Left forelimb (tissue), 1 donor: ENCODE measurements around the gene SV2C.
"Not testable (repeated sequence)": the region's sequence is repeated elsewhere in the genome, so short reads cannot be mapped to it uniquely, and the experiment has no call there.

Experiments used
- DNase-seq: peaks from one replicate; pipeline ENCODE4 v3.0.0-alpha.2; 2018; ENCODE audit warnings: low spot score

The SV2C gene, protein sequence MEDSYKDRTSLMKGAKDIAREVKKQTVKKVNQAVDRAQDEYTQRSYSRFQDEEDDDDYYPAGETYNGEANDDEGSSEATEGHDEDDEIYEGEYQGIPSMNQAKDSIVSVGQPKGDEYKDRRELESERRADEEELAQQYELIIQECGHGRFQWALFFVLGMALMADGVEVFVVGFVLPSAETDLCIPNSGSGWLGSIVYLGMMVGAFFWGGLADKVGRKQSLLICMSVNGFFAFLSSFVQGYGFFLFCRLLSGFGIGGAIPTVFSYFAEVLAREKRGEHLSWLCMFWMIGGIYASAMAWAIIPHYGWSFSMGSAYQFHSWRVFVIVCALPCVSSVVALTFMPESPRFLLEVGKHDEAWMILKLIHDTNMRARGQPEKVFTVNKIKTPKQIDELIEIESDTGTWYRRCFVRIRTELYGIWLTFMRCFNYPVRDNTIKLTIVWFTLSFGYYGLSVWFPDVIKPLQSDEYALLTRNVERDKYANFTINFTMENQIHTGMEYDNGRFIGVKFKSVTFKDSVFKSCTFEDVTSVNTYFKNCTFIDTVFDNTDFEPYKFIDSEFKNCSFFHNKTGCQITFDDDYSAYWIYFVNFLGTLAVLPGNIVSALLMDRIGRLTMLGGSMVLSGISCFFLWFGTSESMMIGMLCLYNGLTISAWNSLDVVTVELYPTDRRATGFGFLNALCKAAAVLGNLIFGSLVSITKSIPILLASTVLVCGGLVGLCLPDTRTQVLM

GRCh38 chr5:76082772-76083554 lies at the start of gene SV2C:
TSS of gene SV2C (plus strand) at chr5:76083383. CDS start at chr5:76131751, 48,368 bp downstream.
- DNase-seq, result no peak

DNA sequence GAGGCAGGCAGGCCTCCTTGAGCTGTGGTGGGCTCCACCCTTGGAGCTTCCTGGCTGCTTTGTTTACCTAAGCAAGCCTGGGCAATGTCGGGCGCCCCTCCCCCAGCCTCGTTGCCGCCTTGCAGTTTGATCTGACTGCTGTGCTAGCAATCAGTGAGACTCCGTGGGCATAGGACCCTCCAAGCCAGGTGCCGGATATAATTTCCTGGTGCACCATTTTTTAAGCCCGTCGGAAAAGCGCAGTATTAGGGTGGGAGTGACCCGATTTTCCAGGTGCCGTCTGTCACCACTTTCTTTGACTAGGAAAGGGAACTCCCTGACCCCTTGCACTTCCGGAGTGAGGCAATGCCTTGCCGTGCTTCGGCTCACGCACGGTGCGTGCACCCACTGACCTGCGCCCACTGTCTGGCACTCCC lies 45.4 kb upstream of the SV2C start:
- not testable (repeated sequence) for DNase-seq

DNA sequence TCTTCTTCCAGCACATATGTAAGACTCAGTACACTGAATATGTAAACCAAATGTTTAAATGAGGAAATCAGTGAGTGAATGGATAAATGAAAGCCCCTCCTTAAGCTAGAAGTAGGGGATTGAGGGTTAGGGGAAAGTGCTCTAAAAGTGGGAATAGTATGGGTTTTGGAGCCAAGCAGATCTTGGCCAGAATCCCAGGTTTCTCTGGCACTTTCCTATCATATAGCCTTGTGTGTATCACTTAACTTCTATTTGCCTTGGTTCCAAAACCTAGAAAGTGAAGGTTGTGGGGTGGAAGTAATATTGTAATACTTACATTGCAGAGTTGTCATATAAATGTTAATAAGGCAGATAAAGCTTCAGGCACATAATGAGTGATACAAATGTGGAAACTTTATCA lies 45.0 kb upstream of the SV2C start:
- DNase-seq, result no peak

GRCh38 chr5:76040806-76041205 lies 42.4 kb upstream of the SV2C start:
- DNase-seq, result no peak

GRCh38 chr5:76041863-76042262 lies 41.3 kb upstream of the SV2C start:
- DNase-seq, result no peak

DNA sequence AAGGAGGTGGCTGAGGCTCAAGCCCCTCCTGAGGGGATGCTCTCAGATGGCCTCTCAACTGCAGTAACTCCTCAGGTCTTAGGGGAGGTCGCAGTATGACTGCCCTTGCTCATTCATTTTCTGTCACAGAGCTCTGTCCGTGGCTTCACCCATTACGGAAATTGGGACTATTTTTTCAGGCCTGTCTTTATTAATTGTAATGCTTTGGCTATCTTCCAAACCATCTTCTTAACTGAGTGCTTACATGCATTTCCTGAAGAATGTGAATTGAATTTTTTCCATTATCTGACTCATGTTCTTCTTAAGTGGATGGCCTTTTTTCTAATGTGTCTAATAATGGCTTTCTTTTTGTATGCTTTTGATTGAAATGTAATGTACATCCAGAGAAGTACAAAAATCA lies 36.4 kb upstream of the SV2C start:
- DNase-seq, result no peak

GRCh38 chr5:76050134-76050533 lies 33.0 kb upstream of the SV2C start:
- DNase-seq, result no peak

GRCh38 chr5:76062502-76063041 lies 20.6 kb upstream of the SV2C start:
- DNase-seq, result no peak

- no peak for DNase-seq
Measured at GRCh38 chr5:76065258-76065657, 17.9 kb upstream of the SV2C start.

DNA sequence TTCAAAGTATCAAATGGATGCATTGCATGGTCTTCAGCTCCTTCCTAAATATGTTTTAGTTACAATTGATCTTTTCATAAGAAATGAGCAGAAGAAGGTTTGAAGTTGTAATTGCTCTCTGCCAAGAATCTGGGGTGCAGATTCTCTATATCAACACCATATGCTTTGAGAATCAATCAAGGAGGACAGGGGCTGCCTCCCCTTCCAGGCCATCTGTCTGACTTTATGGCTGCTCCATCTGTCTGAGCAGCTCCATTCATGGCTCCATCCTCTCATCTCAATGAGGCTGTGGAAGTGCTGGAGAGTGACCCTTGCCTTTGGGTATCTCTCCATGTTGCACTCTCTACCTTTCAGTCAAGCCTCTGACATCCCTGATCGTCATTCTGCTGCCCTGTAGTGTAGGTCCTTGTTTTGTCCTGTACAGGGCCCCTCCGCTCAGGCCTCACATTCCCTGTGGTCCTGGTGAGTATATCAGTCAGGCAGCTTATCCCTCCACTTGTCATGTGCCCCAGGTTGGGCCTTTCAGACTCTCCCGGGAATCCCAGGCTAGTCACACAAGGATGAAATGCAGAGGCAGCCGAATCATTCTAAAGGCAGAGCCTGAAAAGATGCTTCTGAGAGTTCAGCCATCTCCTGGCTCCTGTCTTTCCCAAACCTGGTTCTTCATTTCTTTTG lies 14.0 kb upstream of the SV2C start:
- no peak for DNase-seq

- DNase-seq, result no peak
Measured at GRCh38 chr5:76074487-76075065, 8.6 kb upstream of the SV2C start.

DNA sequence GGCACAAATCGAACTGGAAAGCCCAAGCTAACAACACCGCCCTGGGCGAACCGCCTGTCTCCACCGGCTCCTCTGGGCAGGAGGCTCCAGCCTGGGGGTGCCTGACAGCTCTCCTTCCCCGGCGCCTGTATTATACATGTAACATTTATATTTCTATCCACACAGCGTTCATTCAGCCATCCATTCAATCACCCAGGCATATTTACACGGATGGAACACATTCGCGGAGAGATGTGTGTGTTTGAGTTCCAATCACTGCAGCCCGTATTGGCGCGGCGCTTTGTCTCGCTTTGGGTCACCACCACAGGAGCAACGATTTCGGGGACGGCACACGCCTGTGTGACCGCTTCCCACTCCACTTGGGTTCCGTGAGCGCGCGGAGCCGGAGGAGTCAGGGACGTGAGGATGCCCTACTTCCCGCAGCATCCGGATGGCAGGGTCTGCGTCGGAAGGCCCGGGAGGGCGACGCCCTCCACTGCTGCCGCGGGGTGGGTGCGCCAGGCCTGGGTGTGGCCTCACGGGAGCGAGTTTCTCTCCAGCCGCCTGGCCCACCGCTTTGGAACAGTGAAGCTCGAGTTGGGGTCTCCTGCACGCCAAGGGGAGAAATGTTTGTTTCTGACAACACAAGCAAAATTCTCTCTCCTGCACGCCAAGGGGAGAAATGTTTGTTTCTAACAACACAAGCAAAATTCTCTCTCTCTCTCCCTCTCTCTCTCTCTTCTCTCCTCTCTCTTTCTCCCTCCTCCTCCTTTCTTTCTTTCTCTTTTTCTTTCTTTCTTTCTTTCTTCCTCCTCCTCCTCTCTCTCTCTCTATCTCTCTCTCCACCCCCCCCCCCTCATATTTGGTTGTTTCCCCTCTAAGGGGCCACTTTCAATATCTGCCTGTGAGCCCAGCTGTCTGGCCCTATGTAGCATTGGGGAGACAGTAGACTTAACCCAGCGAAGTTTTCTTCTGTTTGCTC lies 1.1 kb upstream of the SV2C start:
- no peak for DNase-seq

DNA sequence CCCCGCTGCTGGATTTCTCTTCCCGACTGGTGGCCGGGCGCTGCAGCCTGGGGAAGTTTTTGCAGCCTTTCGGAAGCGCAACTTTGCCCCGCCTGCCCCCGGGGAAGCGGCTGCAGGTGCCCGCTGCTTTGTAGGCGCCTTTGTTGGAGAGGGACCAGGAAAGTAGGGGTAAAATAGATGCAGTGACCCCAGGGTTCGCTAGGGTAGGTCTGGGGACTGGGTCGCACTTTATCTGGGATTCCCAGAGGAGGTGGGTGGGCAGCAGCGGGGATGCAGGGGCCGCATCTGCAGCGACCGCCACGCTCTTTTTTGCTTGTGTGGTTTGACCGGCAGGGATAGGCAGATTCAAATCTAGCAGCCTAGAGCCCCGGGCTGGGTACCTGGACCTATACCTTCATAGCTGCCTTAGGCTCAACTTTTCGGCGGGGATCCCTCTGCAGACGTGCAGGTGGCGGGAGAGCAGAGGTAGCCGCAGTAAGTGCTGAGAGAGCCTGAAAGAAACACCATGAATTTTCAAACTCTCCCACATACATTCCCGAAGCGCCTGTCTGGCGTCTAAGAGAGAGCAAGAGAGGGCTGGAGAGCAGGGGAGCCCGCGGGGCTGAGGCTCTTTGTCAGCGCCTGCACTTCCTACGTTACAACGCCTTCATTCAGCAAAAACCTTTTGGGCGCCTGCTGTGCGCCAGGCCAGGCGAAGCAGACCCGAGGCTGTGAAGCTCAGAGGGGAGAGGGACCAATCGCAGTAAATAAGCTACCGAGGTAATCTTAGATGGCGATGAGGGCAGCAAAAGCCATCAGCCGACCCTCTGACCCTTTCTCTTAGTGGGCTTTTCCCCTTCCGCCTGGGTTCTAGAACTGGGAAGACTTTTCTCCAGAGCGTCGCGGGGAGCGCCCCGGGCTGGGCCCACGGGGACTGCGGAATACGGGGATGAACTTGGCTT lies 642 bp downstream of the SV2C start:
- no peak for DNase-seq

GRCh38 chr5:76084496-76085242 lies 1.5 kb downstream of the SV2C start:
- DNase-seq, result no peak

DNA sequence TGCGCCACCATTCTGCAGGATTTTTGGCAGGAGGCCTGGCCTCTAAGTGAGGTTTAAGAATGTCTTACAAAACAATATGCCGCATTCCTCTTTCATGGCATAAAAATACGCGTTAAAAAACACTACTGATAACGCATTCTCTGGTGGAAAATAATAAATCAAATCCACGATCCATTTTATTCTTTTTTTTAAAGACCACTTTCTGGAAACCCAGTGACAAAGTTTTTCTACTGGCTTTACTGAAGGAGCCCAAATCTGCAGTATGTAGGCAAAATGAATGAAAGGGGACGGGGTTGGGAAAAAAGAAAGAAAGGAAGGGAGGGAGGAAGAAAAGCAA lies 2.0 kb downstream of the SV2C start:
- DNase-seq, result no peak

- no peak for DNase-seq
Measured at GRCh38 chr5:76086095-76086494, 2.9 kb downstream of the SV2C start.

GRCh38 chr5:76089156-76089555 lies 6.0 kb downstream of the SV2C start:
- DNase-seq, result not testable (repeated sequence)

DNA sequence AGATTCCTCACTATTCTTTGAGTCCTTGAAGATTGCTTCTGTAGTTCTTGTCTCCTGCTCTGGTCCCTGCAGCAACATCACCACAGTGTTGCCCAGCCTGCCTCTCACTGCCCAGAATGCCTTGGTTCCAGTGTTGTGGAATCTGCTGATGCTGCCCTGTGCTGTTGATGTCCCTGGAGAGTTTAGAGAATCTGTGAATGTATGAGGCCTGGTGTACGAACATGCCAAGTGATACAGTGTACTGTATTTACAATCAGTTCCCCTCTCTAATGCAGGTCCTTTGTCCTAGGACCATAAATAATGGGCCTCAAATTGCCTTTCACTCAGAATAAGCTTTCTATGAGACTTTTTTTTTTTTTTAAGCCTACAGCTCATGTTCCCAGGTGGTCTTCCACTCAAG lies 8.2 kb downstream of the SV2C start:
- no peak for DNase-seq
